DMS53 treated with DMSO at 0.1 percent for 48 hours (cell line): ENCODE data around the gene CROCC2.
"Not testable (repeated sequence)": the region's sequence is repeated elsewhere in the genome, so short reads cannot be mapped to it uniquely, and the experiment has no call there.

Experiments
- DNase-seq: peaks from one replicate; lab custom pipeline; 2025; ENCODE audit not compliant: unreplicated experiment; lab: John Stamatoyannopoulos, UW

CROCC2 gene

DNA sequence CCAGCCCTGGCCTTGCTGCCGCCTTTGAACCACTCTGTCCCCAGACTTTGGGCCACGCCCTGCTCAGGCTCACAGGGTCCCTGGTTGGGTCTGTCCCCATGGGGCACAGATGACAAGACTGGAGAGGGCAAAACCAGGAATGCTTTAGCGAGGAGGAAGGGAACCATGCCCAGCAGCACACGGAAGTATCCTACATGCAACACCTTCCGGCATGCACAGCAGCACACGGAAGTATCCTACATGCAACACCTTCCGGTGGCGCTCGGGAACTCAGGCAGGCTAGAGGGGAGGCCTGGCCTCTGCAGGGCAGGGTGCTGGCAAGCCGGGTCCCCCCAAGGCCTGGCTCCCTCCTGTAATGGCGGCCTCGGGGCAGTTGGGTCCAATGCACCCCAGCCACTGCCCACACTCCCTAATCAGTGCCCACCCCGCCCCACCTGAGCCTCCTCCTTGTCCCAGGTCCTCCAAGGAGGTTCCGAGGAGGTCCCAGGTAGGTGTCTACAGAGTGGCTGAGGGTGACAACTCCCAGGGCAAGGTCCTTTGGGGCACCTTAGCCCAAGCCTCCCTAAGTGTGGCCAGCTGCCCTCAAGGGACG is 58.7 kb downstream of the CROCC2 start:
- no peak for DNase-seq

DNA sequence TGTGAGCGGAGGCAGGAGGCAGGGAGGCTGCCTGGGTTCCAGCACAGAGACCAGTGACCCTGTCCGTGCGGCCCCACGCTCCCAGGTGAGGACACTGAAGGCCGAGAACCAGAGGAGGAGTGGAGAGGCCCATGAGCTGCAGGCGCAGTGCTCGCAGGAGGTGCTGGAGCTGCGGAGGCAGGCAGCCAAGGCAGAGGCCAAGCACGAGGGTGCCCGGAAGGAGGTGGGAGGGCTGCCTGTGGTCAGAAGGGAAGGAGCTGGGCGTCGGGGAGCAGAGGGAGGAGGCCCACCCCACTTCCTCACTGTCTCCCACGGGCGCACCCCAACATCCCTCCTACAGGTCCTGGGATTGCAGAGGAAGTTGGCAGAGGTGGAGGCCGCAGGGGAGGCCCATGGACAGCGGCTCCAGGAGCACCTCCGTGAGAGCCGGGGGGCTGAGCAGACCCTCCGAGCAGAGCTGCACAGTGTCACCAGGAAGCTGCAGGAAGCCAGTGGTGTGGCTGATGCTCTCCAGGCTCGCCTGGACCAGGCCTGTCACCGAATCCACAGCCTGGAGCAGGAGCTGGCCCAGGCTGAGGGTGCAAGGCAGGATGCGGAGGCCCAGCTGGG is 59.3 kb downstream of the CROCC2 start:
- no peak for DNase-seq

DNA sequence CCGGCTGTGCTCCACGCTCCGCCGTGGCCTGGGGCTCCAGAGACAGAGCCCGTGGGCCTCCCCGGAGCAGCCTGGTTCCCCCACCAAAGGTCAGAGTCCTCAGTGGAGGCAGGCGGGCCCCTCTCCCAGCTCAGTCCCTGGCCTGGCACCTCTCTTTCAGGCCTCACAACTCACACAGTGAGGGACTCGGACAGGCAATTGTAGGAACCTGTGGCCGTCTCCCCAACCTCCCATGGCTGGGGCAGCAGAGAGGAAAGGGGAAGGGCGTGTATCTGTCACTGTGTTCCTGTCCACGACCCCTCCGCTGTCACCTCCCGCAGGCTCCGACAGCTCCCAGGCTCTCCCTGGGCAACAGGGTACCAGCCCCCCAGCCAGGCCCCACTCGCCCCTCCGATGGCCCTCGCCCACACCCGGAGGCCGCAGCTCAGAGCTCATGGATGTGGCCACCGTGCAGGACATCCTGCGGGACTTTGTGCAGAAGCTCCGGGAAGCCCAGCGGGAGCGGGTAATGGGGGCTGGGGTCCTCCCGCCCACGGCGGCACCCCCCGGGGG is 59.8 kb downstream of the CROCC2 start:
- no peak for DNase-seq

DNA sequence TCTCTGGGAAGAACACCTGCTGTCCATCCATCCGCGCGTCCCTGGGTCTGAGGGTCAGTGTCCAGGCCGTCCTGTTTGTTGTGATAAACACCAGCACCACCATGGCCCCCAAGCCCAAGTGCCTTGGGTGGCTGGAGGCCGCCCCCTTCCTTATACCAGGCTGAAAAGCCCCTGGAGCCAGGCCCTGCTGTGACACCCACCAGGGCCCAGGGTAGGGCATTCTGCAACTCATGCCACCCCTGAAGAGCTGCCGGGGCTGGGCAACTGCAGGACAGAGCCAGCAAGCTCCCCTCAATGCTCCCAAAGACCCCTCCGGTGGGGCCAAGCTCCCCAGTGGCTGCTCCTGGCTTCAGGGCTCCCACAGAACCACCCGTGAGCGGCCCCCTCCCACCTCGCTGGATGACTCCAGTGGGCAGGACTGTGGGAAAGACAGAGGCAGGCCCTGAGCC is 60.3 kb downstream of the CROCC2 start:
- DNase-seq: no peak

DNA sequence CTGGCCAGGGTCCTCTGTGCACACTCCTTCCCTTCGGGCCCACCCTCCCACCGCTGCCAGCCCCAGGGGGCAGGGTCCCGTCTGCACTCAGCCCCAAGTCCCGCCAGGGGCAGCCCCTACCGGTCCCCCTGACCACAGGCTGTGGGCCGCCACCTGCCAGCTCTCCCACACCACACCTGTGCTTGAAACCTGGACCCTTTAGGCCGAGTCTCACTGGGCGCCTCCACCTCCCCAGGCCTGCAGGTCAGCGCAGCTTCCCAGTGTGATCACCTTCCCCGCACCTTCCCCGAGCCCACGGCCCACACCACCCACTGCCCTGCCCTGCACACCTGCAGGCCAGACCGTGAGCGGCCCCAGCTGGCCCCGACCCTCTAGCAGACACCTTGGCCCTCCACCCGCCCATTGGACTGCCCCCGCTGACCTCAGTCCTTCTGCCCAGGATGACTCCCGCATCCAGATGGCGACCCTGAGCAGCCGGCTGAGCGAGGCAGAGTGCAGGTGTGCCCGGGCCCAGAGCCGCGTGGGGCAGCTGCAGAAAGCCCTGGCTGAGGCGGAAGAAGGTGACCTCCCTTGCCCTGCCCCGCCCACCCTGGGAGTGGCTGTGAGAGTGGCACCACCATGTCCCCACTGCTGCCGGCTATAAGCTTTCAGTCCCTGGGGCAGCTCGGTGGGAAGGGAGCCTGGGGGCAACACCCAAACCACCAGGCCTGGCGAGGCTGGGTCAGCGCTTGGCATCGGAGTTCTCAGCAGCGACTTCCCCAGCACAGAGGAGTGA is 61.0 kb downstream of the CROCC2 start:
- DNase-seq: peak; percentile 25

DNA sequence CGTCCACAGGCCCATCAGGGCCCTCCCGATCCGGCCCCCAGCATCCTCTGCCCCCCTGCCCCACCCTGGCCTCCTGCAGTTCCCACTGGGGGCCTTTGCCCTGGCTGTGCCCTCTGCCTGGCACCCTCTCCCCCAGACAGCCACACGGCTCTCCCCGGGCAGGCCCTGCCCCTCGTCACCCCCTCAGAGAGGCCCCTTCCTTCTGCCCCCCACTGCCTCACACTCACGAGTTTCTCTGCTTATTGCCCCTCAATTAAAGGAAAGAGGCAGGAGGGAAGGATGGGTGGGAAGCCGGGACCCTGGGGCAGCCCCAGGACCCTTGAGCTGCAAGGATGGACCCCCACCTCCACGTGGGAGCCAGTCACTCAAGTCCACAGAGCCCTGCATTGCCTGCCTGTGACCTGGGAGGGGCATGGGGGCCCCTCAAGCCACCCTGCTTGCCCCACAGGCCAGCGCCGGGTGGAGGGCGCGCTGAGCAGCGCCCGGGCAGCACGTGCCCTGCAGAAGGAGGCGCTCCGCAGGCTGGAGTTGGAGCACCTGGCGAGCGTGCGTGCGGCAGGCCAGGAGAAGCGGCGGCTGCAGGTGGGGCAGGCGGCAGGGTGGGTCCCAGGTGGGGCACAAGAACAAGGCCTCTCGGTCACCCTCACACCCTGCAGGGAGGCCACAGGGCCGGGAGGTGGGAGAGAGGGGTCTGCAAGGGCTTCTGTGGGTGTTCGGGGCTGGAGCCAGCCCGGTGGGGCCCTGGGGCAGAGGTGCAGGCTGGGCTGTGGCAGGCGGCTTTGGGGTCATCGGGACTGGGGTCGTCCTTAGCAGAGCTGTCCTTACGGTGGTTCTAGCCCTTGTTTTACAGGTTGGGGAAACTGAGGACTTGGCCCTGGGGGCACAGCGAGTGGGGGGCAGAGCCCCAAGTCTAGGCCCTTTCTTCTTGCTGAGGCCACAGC is 61.8 kb downstream of the CROCC2 start:
- DNase-seq: no peak

DNA sequence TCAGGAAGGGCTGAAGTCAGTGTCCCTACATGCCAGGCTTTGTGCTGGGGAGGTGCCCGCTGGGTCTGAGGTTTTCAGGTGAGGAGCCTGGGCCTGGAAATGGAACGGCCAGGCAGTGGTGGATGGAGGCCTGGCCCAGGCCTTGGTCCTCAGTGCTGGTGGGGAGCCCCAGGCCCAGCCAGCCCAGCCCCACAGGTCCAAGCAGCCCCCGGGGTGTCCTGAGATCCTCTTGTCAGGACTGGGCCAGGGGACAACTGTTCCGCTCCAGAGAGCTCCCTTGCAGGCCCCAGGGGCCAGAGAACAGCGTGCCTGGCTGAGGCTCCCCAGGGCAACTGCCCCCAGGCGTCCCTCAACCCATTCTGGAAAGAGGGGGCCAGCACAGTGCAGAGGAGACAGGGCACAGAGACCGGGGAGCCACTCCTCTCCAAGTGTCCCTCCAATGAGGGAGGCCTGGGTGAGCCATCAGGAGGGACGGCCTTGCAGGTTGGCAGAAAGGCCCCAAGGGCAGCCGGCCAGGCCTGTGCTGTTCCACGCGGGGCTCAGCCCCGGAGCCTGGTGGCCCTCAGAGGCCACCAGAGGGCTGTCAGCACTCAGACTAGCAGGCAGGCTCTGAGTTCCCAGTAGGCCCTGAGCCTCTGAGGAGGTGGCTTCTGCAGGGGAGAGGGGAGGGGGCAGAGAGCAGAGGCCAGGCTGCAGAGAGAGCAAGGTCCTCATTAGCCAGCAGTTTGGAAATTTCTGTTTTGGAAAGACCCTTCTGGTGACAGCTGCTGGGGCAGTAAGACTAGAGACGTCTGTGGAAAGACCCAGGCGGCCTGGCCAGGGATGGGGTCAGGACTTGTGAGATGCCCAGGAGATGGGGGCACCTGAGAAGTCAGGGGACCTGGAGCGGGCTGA is 62.8 kb downstream of the CROCC2 start:
- DNase-seq: no peak

DNA sequence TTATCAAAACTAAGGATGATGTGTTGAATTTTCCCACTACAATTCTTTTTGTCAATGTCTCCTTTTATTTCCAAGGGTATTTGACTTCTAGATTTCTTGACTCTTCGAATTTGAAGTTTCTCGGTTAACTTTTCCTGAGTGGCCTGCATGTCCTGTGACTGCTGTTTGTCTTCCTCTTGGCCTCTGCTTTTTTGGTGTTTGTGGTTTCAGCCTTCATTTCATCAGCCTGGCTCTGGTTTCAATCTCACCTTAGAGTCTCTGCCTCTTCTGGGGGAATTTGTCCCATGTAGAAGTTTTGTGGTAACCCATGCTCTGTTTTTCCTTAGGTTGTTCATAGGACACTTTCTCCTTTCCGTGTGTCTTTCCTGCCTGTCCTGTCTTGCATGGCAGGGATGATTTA is 64.0 kb downstream of the CROCC2 start:
- DNase-seq: no peak

DNA sequence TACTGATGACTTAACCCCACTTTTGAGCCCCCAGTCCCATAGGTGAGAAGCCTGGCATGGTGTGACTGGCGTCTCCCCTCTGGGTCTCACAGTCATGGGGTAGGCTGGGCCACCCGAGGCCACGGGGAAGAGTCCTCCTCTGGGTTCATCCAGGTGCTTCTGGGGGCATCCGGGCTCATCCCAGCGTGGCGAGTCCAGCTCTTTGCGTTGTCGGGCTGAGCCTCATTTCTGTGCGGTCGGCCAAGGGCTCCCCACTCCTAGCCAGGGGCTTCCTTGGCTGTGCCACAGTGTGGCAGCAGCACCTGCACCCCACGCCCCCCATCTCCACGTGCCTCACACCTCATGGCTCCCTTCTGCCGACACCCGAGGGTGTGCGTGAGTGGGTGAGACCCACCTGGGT is 64.7 kb downstream of the CROCC2 start:
- no peak for DNase-seq

DNA sequence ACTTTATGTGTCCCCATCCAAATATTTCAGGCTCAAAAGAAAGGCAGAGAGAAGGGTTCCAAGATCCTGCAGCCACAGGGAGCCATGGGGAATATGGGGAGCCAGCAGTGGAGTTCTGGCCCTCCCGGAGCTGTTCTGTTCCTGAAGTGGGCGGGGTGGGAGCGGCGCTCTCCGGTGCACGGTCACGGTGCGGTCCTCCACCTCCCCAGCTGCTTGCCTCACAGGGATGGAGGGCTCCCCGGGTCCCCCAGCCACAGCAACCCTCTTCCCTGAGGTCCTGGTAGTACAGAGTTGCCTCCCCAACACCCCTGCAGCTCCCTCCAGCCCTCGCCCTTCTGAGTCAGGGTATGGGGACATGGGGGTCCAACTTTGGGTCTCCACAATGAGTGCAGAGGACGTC is 66.1 kb downstream of the CROCC2 start:
- DNase-seq: no peak

DNA sequence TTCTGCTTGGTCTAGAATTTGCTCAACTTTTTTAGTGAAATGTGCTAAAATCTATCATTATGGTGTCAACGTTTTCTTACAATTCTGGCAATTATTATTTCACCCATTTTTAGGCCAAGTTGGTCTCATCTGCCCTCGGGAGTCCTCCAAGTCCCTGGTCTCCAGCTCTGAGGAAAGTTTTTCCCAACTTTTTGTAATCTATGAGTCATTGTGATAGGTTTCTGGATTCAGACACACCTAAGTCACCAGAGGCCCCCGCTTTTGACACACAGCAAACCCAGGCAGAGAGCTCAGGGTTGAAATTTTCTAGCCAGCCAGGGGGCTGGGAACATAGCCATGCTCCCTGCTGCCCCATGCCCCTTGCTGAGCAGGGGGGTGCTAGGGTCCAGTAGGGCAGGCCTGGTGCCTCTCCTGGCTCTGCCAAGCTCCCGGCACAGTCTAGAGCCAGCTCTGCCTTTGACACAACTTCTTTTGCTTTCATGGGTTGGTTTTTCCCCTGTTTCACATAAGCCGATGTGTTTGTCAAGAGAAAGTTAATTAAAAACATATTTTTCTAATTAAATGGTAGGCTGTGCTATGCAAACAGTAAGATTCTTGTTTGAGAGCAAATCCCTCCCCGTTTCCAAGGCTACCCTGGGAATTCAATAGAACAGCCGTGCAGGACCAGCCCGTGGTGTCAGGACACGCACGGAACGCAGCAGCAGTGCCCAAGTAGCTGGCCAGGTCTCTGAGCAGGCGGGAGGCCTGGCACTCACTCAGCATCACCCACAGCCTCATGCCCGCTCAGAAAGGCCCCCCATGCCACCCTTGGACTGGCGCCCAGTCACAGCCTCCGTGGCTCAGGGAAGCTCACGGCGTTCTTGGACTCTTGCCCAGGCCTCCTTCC is 66.7 kb downstream of the CROCC2 start:
- no peak for DNase-seq

DNA sequence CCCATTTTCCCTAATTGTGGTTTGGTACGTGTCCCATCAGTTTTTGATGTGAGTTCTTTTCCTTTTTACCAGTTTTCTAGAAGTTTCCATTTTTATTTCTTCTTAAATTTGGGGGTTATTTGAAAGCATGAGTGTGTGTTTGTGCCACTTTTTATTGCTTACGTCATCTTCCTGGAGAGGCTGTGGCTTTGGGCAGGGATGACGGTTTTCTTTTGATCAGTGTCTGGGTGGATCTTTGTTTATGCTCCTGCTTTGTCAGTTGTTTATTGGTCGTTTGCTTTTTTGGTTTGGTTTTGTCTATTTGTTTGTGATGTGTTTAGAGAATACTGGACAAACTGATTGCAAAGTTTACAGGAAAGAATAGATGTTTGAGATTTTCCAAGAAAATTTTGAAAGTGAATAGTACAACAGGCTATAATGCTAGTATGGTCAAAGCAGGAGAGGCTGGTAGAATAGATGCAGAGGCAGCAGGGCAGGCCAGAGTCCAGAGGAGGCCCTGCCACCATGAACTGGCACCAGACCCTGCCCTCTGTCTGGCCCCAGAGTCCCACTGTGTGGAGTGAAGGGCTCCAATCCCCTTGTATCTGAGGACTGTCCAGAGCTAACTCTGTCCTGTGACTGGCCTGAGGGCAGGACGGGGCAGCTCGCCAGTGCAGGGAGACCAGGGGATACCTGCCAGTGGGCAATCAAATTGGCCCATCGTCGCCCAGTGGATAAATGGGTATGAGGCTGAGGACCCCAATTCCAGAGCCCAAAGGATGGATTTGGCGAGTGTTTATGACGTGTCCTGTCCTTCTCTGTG is 68.8 kb downstream of the CROCC2 start:
- no peak for DNase-seq

DNA sequence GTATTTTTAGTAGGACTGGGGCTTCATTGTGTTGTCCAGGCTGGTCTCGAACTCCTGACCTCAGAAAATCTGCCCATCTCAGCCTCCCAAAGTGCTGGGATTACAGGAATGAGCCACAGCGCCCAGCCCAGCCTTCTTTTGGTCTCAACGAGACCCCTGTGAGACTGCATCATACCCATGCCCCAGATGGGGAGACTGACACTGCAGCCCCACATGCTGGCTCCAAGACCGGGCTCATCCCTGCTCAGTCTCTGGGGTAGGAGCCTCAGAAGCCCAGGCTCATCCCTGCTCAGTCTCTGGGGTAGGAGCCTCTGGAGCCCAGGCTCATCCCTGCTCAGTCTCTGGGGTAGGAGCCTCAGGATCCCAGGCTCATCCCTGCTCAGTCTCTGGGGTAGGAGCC is 69.8 kb downstream of the CROCC2 start:
- not testable (repeated sequence) for DNase-seq

DNA sequence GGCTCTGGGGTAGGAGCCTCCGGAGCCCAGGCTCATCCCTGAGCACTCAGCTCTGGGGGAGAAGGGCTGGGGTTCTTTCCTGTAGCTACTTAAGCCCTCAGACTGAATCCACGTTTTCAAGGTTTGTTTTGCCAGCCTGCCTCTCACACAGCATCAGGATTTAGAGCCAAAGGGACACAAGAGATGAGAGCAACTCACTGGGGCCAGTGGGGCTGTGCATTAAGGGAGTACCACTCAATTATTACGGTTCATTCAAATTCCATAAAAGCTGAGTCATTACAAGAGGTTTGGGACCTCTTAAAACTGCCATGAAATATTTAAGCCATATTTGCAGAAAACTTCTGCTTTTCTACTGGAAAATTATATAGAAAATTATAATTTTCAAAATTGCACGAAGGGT is 75.1 kb downstream of the CROCC2 start:
- DNase-seq: no peak

DNA sequence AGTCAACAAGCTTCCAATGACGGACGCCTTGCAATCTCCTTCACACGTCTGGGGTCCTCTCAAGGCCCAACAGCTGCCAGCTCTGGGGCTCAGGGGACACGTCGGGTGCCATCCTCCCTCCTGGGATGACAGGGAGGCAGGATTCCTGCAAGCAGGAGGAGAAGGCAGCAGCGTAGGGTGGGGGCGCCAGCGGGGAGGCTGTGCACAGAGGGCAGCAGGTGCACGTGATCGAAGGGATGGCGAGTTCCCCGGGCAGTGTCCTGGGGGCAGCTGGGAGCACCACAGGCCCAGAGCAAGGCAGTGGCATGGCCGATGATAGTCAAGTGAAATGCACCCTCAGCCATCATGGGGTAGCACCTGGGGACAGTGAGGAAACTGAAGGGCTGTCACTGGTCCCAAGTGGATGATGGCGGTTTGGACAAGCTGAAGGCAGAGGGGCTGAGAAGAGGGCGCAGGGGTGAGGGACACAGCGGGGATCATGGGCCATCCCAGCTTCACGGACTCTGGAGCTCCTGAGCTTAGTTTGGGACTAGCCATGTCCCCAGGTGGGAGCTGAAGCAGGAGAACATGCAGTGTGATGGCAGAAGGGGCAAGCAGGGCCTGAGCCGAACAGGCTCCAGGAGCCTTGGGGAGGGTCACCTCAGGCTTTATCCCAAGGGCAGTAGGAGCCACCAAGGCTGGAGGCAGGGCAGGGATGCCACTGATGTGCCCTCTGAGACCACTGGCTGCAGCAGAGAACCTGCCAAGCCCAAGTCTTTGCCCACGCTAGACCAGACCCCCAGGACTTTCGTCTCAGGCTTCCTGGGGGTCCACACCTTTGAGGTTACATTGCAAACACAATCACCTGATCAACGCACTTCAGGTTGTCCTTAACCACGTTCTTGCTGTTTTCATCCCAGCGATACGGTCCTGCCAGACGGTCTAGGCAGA is 76.0 kb downstream of the CROCC2 start:
- no peak for DNase-seq

DNA sequence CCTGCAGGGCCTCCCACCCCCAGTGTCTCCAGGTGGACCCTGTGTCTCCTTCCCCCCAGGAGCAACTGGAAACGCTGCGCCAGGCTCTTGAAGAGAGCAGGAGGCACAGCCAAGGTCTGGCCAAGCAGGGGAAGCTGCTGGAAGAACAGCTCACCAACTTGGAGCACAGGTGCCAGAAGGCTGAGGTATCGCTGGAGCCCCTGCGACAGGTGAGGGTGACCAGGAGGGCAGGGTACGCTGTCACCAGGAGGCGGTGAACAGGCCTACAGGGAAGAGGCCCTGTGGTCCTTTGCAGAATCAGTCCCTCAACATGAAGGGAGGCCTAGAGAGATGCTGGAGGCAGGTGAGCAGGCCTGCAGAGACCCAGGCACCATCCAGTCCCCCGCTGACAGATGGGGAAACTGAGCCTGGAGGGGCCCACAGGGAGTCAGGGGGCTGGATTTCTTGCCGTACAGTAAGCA is 76.7 kb downstream of the CROCC2 start:
- DNase-seq: no peak
